PC-9 (cell line): ENCODE measurements around the gene SNTG2. TPM values are rescaled to one million over a fixed set of nuclear protein-coding genes. Genes with fewer than 3 reads are reported as not detected.

ENCODE experiments used
- BruUV-seq: library from RNA; stranded (reverse); fragments of 400-500 nt; replicated peaks from 2 replicates; lab custom pipeline; 2021; lab: Mats Ljungman, UMichigan
- CTCF ChIA-PET: fragments of 300-600 bp; sonication (Branson Sonifier 250); formaldehyde crosslinking; loops from one replicate; lab custom pipeline; 2022; ENCODE audit warnings: antibody characterized with exemption; lab: Charles Lee
- POLR2A ChIA-PET: fragments of 300-600 bp; sonication (Branson Sonifier 250); formaldehyde crosslinking; loops from one replicate; lab custom pipeline; 2022; ENCODE audit warnings: antibody characterized with exemption; ENCODE audit not compliant: unreplicated experiment; lab: Charles Lee
- DNase-seq, 2 experiments: peaks; one replicate each; pipeline versions ENCODE4 v3.0.0 to v3.0.0-alpha.2; 2015 to 2022; ENCODE audit warnings: mixed read lengths in 1 of 2
- H2AFZ ChIP-seq: fragments of 200-600 bp; sonication (generic); 2 replicates; pipeline ENCODE4 v1.8.1; 2017; ENCODE audit warnings: antibody characterized with exemption
- H3F3A ChIP-seq: fragments of 200-600 bp; sonication (generic); 2 replicates; pipeline ENCODE4 v1.8.1; 2017; ENCODE audit warnings: antibody characterized with exemption, mild to moderate bottlenecking, low read depth; ENCODE audit not compliant: insufficient read depth
- H3K27ac ChIP-seq: fragments of 200-600 bp; sonication (generic); 2 replicates; pipeline ENCODE4 v1.6.1; 2016; ENCODE audit warnings: mixed run types
- H3K27me3 ChIP-seq: fragments of 200-600 bp; sonication (generic); 2 replicates; pipeline ENCODE4 v1.6.1; 2016; ENCODE audit warnings: low read depth, mixed run types; ENCODE audit not compliant: insufficient read depth
- H3K36me3 ChIP-seq: fragments of 200-600 bp; sonication (generic); 2 replicates; pipeline ENCODE4 v1.6.1; 2016; ENCODE audit warnings: low read depth, mixed run types
- H3K4me1 ChIP-seq: fragments of 200-600 bp; sonication (generic); replicated peaks from 2 replicates; pipeline ENCODE4 v1.6.1; 2016; ENCODE audit warnings: mixed run types; ENCODE audit not compliant: insufficient read depth
- H3K4me2 ChIP-seq: fragments of 200-600 bp; sonication (generic); 2 replicates; pipeline ENCODE4 v1.6.1; 2017; ENCODE audit warnings: mixed run types
- H3K4me3 ChIP-seq: fragments of 200-600 bp; sonication (generic); 2 replicates; pipeline ENCODE4 v1.6.1; 2016; ENCODE audit warnings: mixed run types
- H3K79me2 ChIP-seq: fragments of 200-600 bp; sonication (generic); 2 replicates; pipeline ENCODE4 v1.6.1; 2017; ENCODE audit warnings: low read depth, mixed run types
- H3K9me2 ChIP-seq: fragments of 200-600 bp; sonication (generic); 2 replicates; pipeline ENCODE4 v1.8.1; 2017; ENCODE audit warnings: mild to moderate bottlenecking; ENCODE audit not compliant: insufficient read depth
- H3K9me3 ChIP-seq: fragments of 200-600 bp; sonication (generic); 2 replicates; pipeline ENCODE4 v1.8.1; 2016; ENCODE audit warnings: low read depth; ENCODE audit not compliant: insufficient read depth
- H4K20me1 ChIP-seq: fragments of 200-600 bp; sonication (generic); 2 replicates; pipeline ENCODE4 v1.8.1; 2017; ENCODE audit not compliant: insufficient read depth
- EZH2 ChIP-seq: fragments of 200-600 bp; sonication (generic); IDR thresholded peaks from 2 replicates; pipeline ENCODE4 v1.8.0; 2017; ENCODE audit warnings: antibody characterized with exemption, low read depth
- intact Hi-C: fragments of 100-400 bp; cut with micrococcal nuclease; formaldehyde crosslinking; loops from one replicate; pipeline ENCODE4 v1.10.0; 2022; ENCODE audit not compliant: unreplicated experiment
- total RNA-seq: library from RNA; stranded (reverse); gene quantifications from 2 replicates; pipeline ENCODE4 v1.2.3, GENCODE V29; 2021
- TF ChIP-seq, protein P1 (sequence below): fragments of 200-600 bp; sonication (generic); conservative IDR thresholded peaks from 2 replicates; pipeline ENCODE4 v1.6.1; 2017; ENCODE audit warnings: mixed run types, antibody characterized with exemption, mild to moderate bottlenecking, moderate library complexity

The SNTG2 gene
- total RNA-seq, 1 experiment from 2014 or later = not detected

DNA sequence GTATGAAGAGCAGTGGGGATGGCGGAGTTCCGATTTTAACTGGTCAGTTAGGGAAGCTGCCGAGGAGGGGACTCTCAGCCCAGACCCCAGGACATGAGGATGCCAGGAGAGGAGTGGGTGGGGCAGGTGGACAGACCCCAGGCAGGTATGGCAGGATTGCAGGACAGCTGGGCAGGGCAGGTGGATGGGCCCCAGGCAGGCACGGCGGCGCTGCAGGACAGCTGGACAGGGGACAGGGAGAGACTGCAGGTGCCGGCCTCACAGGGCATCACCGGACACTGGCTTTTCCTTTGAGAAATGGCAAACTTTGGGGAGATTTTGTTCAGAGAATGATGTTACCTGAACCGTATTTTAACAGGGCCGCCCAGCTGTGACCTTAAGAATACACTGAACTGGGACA lies 127.7 kb downstream of the SNTG2 start:
- DNase-seq = no peak
- POLR2A ChIA-PET = no interaction called here
- BruUV-seq = no TSS peak
- no peak overlapping the region for H3K4me2 ChIP-seq
- no peaks in the 10 kb centered on the region for H3K9me2 ChIP-seq
- no peak overlapping the region for H3K4me3 ChIP-seq
- no peaks in the 10 kb centered on the region for H3K36me3 ChIP-seq
- H3K27me3 ChIP-seq = peaks cover 88% of the 10 kb centered on the region
- no peak overlapping the region for H3K27ac ChIP-seq
- H3K4me1 ChIP-seq = no peaks in the 10 kb centered on the region
- no peaks in the 10 kb centered on the region for H3K9me3 ChIP-seq
- no peaks in the 10 kb centered on the region for H3K79me2 ChIP-seq
- H4K20me1 ChIP-seq = peaks cover 4% of the 10 kb centered on the region; the same call in 1 of the 2 replicates
- H2AFZ ChIP-seq = no peak overlapping the region
- H3F3A ChIP-seq = no peaks in the 10 kb centered on the region
- intact Hi-C loops = no loop called here
- no peak for TF ChIP-seq EZH2
- TF ChIP-seq, protein P1, sequence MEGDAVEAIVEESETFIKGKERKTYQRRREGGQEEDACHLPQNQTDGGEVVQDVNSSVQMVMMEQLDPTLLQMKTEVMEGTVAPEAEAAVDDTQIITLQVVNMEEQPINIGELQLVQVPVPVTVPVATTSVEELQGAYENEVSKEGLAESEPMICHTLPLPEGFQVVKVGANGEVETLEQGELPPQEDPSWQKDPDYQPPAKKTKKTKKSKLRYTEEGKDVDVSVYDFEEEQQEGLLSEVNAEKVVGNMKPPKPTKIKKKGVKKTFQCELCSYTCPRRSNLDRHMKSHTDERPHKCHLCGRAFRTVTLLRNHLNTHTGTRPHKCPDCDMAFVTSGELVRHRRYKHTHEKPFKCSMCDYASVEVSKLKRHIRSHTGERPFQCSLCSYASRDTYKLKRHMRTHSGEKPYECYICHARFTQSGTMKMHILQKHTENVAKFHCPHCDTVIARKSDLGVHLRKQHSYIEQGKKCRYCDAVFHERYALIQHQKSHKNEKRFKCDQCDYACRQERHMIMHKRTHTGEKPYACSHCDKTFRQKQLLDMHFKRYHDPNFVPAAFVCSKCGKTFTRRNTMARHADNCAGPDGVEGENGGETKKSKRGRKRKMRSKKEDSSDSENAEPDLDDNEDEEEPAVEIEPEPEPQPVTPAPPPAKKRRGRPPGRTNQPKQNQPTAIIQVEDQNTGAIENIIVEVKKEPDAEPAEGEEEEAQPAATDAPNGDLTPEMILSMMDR = no peak
- CTCF ChIA-PET = no interaction called here

DNA sequence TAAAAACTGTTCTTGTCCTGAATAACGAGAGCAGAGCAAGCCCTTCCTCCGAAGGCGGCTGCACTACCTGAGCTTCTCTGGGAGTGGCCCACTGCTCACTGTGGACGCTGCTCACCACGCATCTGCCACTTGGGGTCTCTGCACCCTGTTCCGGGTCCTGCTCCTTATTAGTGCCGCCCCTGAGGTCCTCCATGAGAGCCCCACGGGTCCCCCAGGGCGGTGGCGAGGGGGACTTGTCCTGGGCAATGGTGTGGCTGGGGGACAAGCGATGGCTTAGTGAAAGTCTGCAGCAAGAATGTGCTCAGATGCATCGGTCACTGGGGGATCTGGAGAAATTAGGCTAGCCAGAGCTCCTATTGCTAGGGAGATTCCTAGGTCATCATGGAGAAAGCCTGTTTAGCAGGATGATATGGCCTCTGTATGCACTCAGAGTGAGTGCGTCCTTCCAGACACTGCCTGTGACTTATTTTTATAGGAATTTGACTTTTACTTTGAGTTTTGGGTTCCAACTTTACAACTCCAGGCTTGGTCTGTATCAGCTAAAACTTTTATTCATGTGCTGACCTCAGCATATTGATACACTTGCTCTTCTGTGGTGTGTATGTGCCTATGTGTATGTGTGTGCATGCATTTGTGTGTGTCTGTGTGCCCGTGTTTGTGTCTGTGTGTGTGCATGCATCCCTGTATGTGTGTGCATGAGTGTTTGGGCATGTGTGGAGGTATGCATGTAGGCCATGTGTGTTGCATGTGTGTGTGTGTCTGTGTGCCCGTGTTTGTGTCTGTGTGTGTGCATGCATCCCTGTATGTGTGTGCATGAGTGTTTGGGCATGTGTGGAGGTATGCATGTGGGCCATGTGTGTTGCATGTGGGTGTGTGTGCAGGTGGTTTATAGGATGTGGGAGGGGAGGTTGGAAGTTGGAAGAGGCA lies 129.5 kb downstream of the SNTG2 start:
- no TSS peak for BruUV-seq
- no peak for DNase-seq
- Histone ChIP-seq H3F3A (no peaks in the 10 kb centered on the region), H3K27ac (no peak overlapping the region), H3K4me3 (no peak overlapping the region), H3K36me3 (no peaks in the 10 kb centered on the region), H3K79me2 (no peaks in the 10 kb centered on the region), H3K9me3 (no peaks in the 10 kb centered on the region), H2AFZ (no peak overlapping the region), H3K4me2 (no peak overlapping the region), H3K9me2 (no peaks in the 10 kb centered on the region), H4K20me1 (no peaks in the 10 kb centered on the region; the same call in 1 of the 2 replicates), H3K27me3 (peaks cover 74% of the 10 kb centered on the region), H3K4me1 (no peaks in the 10 kb centered on the region)
- intact Hi-C loops = no loop called here
- ChIA-PET CTCF (no interaction called here), POLR2A (no interaction called here)
- TF ChIP-seq, protein P1 = no peak
- TF ChIP-seq EZH2 = no peak

DNA sequence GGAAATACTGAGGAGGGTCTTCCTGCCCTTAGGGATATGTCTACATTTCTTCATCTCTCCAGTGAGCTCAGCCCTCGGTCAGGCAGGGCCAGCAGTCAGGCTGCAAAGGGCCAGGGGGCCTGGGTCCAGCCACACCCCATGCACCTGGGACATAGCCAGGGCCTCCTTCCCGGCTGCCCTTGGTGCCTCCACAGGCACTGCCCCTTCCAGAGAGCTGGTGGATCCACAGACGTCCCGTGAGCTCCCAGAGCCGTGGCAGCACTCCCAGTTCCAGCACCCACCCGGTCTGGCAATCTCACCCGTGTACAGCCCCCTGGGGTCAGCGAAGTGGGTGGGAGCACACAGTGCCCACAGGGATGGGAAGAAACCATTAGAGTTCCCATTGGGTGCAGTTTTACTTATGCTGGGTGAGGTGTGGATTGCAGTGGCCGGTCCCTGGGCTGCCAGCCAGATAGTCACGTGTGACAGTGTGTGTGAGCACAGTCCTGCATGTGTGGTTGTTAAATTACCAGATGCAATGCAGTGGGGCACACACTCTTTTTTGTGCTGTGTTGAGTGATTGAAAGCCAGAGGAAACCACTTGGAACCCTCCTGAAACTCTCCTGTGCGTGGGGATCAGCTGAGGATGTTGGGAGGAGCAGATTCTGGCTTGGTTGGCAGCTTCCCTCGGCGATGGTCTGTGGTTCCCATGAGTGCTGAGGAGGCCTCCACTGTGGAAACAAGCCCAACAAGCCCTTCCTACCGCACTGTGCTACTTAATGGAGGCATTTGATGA lies 131.0 kb downstream of the SNTG2 start:
- POLR2A ChIA-PET = no interaction called here
- no peak for DNase-seq
- Histone ChIP-seq H3K36me3 (no peaks in the 10 kb centered on the region), H3K4me1 (no peaks in the 10 kb centered on the region), H3F3A (no peaks in the 10 kb centered on the region), H4K20me1 (no peaks in the 10 kb centered on the region), H3K4me3 (no peak overlapping the region), H3K79me2 (no peaks in the 10 kb centered on the region), H3K27me3 (peaks cover 60% of the 10 kb centered on the region), H3K9me2 (no peaks in the 10 kb centered on the region), H3K4me2 (no peak overlapping the region), H3K9me3 (peaks cover 5% of the 10 kb centered on the region; the same call in 1 of the 2 replicates), H2AFZ (no peak overlapping the region), H3K27ac (no peak overlapping the region)
- CTCF ChIA-PET = no interaction called here
- no TSS peak for BruUV-seq
- intact Hi-C loops = no loop called here
- TF ChIP-seq EZH2 = no peak
- TF ChIP-seq, protein P1 = no peak
